Measurements from ENCODE around the gene FBXL12.

DNA sequence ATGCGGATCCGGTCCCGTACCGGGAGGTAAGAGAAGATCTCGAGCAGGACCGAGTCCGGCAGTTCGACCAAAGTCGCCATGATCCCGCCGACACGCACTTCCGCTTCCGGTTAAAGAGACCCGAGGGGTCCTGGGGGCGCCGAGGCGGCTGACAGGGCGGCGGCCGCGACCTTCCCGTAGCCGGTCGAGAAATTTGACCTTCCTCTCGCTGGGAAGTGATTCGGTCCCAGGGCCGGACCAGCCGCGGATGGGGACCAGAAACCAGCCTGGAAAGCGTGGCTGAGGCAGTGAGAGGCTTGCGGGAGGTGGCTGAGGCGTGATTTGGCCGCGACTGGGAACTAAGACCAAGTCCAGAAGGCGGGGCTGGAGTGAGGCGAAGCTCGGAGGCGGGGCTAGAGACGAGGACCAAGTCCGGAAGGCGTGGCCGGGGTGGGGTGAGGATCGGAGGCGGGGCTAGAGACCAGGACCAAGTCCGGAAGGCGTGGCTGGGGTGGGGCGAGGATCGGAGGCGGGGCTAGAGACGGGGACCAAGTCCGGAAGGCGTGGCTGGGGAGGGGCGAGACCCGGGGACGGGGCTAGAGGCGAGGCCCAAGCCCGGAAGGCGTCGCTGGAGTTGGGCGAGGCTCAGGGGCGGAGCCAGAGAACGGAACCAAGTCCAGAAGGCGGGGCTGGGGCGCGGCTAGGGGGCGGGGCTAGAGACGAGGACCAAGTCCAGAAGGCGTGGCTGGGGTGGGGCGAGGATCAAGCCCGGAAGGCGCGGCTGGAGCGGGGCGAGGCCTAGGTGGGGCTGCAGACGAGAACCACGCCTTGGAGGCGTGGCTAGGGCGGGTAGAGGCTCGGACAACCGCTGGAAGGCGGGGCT is at the start of gene FBXL12:
- TF ChIP-seq POLR2A (IDR thresholded peaks at IDR 0.05) (peak; percentile 48 to 86 (median 80)), POLR2AphosphoS5 (IDR thresholded peaks at IDR 0.05) (peak; percentile 88 to 89), CTCF (IDR thresholded peaks at IDR 0.05) (no peak), EP300 (IDR thresholded peaks at IDR 0.05) (no peak)

All from upper lobe of left lung (tissue), 4 donors.